ENCODE data around the gene CDH15.

DNA sequence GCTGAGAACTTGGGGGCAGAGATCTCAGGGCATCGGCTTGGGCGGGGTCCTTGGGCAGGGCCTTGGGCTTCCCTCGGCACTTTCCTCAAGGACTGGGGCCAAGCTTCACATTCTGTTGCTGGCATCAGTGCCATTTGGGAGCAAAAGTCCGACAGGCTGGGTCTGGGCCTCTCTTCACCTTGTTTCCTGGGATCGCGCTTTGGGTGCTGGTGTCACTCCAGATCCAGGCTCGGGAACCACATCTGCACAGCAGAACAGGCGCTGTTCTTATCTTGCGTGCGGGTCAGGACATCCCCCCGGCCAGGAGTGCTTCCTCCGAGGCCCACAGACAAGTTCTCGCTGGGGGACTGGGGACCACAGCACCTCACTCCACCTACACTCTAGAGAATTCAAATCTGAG, 31.1 kb upstream of the CDH15 start:
- TF ChIP-seq CTCF (IDR thresholded peaks at IDR 0.05) (no peak), EZH2 (IDR thresholded peaks at IDR 0.05) (no peak)

Measured in neural progenitor cell (in vitro differentiated cells).